HL-60 (cell line): ENCODE data around the gene PSMC2.

Experiments
- POLR2AphosphoS5 ChIP-seq: IDR thresholded peaks from 2 replicates; pipeline ENCODE4 v1.6.1; 2012; ENCODE audit warnings: low read depth
- SPI1 ChIP-seq: IDR thresholded peaks from 2 replicates; pipeline ENCODE4 v1.6.1; 2012; ENCODE audit warnings: low read depth, mild to moderate bottlenecking, borderline replicate concordance
- TF ChIP-seq, protein P1 (sequence below): IDR thresholded peaks from one replicate; pipeline ENCODE4 v1.5.1; 2011; ENCODE audit warnings: low read length, control low read depth, inconsistent platforms; ENCODE audit not compliant: insufficient read depth
- TF ChIP-seq, protein P2 (sequence below): IDR thresholded peaks from 2 replicates; pipeline ENCODE4 v1.6.1; 2012; ENCODE audit warnings: low read depth; ENCODE audit not compliant: insufficient replicate concordance

DNA sequence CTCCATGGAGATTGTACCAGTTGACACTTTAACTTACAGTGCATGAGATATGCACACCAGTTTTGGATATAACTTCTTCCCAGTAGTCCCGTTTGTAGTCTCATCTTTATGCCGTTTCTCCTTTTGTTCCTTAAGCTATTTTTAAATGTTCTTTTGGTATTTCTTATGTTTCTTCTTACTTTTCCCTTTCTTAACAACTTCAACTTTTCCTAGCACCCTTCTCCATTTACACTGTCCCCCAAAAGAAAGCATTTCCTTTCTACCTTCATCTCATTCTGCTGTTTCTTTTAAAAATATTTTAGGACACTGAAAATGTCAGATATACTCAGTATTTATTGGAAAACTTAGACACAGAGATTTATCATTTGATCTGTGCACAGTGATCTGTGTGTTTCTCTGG, 1.5 kb downstream of the PSMC2 start:
- TF ChIP-seq, protein P1, sequence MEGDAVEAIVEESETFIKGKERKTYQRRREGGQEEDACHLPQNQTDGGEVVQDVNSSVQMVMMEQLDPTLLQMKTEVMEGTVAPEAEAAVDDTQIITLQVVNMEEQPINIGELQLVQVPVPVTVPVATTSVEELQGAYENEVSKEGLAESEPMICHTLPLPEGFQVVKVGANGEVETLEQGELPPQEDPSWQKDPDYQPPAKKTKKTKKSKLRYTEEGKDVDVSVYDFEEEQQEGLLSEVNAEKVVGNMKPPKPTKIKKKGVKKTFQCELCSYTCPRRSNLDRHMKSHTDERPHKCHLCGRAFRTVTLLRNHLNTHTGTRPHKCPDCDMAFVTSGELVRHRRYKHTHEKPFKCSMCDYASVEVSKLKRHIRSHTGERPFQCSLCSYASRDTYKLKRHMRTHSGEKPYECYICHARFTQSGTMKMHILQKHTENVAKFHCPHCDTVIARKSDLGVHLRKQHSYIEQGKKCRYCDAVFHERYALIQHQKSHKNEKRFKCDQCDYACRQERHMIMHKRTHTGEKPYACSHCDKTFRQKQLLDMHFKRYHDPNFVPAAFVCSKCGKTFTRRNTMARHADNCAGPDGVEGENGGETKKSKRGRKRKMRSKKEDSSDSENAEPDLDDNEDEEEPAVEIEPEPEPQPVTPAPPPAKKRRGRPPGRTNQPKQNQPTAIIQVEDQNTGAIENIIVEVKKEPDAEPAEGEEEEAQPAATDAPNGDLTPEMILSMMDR: no peak
- TF ChIP-seq, protein P2, sequence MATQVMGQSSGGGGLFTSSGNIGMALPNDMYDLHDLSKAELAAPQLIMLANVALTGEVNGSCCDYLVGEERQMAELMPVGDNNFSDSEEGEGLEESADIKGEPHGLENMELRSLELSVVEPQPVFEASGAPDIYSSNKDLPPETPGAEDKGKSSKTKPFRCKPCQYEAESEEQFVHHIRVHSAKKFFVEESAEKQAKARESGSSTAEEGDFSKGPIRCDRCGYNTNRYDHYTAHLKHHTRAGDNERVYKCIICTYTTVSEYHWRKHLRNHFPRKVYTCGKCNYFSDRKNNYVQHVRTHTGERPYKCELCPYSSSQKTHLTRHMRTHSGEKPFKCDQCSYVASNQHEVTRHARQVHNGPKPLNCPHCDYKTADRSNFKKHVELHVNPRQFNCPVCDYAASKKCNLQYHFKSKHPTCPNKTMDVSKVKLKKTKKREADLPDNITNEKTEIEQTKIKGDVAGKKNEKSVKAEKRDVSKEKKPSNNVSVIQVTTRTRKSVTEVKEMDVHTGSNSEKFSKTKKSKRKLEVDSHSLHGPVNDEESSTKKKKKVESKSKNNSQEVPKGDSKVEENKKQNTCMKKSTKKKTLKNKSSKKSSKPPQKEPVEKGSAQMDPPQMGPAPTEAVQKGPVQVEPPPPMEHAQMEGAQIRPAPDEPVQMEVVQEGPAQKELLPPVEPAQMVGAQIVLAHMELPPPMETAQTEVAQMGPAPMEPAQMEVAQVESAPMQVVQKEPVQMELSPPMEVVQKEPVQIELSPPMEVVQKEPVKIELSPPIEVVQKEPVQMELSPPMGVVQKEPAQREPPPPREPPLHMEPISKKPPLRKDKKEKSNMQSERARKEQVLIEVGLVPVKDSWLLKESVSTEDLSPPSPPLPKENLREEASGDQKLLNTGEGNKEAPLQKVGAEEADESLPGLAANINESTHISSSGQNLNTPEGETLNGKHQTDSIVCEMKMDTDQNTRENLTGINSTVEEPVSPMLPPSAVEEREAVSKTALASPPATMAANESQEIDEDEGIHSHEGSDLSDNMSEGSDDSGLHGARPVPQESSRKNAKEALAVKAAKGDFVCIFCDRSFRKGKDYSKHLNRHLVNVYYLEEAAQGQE: no peak
- TF ChIP-seq SPI1 (no peak), POLR2AphosphoS5 (no peak)
